ENCODE measurements around the gene C19orf33. TPM values are rescaled to one million over a fixed set of nuclear protein-coding genes. Genes with fewer than 3 reads are reported as not detected.
A peak's percentile ranks its signal among the peaks of the same experiment; 100 is the strongest.

C19orf33 gene
- total RNA-seq, 1 experiment from 2014 or later = 51.9 TPM

DNA sequence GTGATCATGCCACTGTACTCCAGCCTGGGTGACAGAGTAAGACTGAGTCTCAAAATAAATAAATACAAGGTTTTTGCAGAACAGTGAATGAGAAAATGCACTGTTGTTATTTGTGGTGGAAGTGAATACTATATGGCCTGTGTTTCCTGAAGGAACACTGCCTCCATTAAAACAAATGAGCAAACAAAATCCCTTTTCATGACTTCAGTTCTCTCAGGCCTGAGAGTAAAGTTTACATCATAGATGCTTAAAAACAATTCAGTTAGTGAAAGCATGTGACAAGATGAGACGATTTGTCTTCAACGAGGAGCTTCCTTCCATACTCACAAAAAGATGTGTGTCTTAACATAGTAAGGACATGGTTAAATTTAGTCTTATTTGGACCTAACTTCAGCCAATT, 25.3 kb upstream of the C19orf33 start:
- DNase-seq (ENCODE audit: low read depth) = no peak

DNA sequence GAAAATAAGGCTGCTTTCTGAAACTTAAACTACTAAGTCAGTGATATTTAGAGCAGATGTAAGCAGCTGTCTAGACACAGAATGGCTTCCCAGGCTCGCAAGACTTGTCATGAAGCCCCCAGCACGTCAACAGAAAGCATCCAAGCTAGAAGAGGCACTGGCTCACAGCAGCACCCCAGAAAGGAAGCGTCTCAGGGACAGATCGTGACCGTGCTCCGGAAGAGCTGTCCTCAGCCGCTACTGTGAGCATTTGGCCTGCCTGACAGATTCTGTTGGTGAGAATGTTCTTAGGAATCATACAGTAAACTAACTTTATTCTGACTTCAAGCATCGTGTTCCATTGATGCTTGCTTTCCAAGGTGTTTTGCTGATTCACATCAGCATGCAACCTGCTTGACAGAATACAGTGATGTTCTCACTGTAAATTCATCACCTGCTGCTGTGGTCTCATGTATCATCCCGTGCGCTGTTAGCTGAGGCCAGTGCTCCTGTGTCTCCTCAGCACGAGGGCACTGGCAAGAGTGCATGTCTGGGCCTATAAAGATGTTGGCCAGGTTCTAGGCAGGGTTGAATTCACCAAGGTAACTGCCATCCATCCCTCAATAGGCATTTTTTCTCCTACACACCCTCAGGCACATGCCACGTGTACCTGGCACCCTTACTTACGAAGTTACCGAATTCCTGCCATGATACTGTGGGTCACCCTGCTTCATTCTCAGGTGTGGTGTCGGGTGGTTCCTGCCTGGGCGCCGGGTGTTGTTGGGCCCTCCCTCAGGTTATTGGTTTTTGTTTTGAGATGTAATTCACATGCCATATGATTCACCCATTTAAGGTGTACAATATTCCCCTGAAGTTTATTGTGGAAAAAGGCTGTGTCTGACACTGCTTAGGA, 23.8 kb upstream of the C19orf33 start:
- DNase-seq (ENCODE audit: low read depth) = no peak

DNA sequence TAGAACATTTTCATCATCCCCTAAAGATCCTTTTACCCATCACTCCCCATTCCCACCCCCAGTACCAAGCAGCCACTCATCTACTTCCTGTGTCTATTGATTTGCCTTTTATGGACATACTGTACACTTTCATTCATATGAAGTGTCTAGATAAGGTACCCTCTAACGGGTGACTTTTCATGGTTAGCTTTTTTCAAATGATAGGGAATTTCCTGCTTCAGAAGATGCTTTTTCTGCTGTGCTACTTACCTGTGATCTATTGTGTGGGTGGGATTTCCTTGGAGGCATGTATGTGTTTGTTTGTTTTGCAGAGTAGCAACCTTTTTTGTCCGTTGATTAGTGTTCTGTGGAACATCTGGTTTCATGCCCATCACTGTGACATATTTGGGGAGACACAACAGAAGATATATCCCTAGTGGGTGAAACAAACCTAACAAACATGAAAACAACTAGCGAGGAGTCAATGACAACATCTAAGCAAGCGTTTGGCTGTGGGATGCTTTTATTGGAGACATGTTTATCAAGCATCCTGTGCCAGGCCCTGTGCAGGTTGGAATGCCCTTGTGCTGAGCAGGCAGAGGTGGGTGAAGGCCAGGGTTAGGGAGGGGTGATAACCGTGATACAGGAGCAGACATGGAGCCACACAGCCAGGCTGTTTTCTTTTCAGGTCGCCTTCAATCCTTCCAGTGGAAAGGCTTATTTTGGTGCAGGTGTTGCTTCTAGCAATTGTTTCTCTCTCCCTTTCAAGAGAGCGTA, 22.1 kb upstream of the C19orf33 start:
- DNase-seq (ENCODE audit: low read depth) = no peak

DNA sequence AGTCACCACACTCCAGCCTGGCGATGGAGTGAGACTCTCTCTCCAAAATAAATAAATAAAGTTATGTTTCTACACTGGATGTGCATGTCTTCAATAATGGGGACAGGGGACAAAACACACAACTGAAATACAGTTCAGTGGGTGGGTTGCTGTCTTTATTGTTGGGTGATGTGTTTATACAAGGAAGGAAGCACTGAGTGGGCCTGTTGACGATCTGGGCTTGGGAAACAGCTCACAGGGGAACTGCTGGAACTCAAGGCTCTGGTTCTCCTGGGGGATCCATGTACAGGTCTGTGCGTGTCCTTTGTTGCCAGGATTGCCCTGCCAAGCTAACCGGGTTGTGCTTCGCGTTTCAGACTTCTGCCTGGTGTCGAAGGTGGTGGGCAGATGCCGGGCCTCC, 20.8 kb upstream of the C19orf33 start:
- DNase-seq (ENCODE audit: low read depth) = no peak

DNA sequence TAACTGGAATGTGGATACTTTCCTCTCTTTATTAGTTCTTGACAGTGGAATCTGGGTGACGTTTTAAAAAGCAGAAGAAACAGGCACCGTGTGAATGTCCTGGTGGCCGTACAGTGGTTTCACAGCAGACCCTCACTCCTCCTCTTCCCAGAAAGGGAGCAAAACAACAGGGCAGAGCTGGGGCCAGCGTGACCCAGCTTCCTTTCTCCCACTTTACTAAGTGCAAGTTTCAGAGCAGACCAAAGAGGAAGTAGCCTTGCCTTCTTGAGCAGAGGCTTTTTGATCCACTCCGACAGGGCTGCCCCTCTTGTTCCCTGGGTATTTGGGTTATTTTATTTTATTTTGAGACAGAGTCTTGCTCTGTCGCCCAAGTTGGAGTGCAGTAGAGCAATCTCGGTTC, 19.6 kb upstream of the C19orf33 start:
- DNase-seq (ENCODE audit: low read depth) = no peak

DNA sequence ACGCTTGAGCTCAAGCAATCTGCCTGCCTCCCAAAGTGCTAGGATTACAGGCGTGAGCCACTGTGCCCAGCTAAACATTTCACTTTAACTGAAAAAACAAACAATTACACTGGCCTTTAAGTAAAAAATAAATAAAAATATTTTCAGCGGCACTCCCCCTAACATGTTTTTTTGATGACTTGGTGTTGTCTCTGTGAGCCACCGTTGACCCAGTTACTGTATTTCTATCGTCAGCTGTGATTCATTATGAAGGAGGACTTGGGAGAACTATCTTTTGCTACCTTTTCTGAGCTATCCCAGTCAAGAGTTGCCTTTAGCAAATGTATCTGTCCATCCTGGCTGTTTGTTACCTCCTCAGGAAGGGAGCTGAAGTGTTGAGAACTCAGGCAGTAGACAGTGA, 18.5 kb upstream of the C19orf33 start:
- DNase-seq (ENCODE audit: low read depth) = no peak

DNA sequence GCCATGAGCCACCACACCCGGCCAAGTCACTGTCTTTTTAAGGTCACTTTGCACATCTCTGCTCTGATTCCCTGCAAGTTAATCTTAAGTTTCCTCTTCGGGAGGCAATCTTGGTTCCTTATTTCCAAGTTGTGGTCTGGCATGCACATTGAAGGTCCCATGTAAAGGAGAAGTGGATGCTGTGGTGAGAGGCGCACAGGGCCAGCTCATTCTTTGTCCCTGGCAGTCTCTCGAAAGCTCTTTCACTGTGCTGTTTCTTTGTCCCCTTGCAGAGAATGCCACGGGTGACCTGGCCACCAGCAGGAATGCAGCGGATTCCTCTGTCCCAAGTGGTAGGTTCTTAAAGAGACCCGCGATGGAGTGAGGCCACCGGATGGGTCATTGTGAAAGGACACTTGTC, 16.4 kb upstream of the C19orf33 start:
- DNase-seq (ENCODE audit: low read depth) = no peak

DNA sequence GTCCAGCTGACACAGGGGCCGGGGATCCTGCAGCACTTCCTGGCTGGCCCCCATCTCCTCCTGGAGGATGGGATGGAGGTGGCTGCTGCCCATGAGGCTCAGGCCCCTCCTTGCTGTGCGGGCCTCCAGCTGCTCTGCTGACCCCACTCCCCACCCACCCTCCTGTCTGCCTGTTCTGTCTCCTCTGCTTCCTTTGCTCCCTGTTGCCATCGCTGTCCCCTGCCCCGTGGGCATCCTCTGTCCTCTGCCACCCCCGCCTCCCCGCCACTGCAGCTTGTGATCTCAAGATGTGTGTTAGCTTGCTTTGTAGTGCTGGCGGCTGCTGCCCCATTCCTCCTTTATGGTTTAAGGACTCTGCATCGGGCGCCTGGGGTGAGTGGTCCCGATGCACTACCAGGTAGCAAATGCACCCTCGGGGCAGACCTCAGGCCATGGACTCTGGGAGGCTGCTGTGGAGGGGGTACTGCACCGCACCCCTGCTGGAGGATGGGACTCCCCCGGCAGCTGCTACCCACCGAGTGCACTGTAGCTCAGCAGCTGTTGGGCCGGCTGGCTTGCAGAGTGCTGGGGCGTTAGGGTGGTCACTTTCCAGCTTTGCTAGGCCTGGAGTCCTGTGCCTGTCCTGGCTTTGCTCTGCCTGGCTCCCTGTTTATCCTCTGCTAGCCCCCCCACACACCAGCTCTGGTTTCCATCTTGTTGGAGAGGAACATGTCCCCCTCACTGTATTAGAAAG, 15.8 kb upstream of the C19orf33 start:
- no peak for DNase-seq (ENCODE audit: low read depth)

DNA sequence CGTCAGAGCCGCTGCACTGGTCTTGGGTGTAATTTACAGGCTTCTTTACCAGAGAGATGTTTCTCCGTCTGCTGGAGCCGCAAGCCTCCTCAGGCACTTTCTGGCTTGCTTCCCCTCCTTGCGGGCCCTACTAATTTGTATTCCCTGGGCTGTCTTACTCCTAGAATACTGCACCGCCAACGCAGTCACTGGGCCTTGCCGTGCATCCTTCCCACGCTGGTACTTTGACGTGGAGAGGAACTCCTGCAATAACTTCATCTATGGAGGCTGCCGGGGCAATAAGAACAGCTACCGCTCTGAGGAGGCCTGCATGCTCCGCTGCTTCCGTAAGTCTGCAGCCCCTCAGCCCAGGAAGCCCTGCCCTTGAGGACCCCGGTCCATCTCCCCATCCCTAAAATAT, 14.1 kb upstream of the C19orf33 start:
- no peak for DNase-seq (ENCODE audit: low read depth)

DNA sequence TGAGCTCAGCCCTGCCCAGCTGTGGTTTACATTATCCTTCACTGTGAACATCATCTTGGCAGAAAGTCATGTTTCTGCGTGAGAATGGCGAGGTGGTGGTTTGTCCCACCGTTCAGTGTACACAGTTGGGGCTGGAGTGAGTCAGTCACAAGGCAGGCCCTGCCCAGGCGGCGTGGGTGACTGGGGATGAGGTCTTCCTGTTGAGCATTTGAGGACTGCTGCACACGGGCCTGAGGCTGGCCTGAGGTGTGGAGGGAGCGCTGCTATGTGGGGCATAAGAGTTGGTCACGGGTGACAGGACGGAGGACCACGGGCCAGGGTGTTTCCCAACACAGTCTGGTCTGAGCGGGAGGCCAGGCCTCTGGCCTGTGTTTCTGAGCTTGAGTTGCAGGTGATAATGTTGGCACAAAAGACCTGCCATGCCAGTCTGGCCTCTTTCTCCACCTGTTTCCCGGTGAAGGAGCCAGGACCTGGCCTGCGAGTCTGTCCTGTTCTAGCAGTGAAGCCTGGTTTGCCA, 13.4 kb upstream of the C19orf33 start:
- DNase-seq (ENCODE audit: low read depth) = peak; percentile 89

DNA sequence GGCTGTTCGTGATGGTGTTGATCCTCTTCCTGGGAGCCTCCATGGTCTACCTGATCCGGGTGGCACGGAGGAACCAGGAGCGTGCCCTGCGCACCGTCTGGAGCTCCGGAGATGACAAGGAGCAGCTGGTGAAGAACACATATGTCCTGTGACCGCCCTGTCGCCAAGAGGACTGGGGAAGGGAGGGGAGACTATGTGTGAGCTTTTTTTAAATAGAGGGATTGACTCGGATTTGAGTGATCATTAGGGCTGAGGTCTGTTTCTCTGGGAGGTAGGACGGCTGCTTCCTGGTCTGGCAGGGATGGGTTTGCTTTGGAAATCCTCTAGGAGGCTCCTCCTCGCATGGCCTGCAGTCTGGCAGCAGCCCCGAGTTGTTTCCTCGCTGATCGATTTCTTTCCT, 12.2 kb upstream of the C19orf33 start:
- no peak for DNase-seq (ENCODE audit: low read depth)

DNA sequence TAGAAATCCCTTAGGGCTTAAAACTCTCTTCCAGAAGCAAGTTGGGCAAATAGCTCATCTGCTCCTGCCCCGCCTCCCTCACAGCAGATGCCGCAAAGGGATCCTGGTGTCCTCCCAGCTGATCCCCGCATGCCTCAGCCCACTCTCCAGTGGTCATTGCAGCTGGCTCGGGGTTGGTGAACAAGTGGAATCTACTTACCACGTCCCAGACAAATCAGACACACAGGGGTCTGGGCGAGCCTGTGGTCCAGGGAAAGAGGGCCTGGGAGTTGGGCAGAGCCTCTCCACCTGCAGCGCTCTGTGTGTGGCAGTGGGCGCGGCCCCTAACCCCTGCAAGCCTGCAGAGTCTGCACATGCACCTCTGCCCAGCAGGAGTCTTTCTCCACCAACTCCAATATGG, 10.8 kb upstream of the C19orf33 start:
- DNase-seq (ENCODE audit: low read depth) = no peak

DNA sequence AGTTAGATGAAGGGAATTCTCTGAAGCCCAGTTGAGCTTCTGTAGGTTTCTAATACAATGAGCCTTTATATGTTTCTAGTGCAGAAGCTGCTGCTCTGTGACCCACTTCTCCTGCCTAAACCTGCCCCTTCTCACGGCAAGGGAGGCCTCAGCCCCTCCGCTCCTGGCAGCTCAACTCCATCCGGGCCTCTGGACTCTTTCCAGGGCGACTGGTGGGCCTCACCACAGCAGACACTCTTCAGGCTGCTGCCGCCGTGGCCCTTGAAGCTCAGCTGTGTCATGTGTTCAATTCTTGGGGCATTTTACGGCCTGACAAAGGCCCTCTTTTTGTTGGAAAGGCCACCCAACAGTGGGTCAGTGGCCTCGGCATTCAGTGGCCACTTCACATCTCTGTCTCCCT, 10.0 kb upstream of the C19orf33 start:
- DNase-seq (ENCODE audit: low read depth) = no peak

DNA sequence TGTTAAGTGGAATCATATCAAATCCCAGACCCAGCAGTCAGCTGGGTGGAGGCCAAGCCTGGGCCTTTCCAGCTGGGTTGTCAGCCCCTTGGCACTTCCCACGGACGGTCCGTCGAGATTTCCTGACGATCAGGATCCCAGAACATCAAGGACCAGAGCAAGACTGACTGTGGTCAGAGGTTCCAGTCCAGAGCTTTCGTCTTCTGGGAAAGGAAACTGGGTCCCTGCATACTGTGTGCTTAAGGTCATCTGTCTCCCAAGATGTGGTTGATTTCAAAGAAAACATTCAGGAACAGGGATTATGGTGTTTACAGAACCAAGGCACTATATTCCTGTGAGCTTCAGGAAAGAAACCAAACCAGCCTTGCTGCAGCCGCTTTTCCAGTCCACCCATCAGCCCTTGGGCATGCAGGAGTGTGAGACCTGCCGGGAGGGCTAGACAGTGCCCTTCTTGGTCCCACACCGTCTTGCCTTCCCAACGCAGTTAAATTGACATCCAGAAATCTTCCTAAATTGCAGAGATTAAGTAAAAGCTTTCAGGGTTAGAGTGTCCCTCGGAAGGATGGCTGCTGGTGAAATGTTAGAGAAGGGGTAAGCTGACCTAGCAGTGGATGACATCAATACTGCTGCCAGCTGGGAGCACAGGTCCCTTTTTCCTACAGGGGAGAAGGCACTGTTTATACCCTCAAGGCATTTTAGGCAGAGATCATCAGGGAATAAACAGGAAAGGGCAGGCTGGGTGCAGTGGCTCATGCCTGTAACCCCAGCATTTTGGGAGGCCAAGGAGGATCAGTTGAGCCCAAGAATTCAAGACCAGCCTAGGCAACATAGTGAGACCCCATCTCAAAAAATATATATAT, 5.0 kb upstream of the C19orf33 start:
- no peak for DNase-seq (ENCODE audit: low read depth)

DNA sequence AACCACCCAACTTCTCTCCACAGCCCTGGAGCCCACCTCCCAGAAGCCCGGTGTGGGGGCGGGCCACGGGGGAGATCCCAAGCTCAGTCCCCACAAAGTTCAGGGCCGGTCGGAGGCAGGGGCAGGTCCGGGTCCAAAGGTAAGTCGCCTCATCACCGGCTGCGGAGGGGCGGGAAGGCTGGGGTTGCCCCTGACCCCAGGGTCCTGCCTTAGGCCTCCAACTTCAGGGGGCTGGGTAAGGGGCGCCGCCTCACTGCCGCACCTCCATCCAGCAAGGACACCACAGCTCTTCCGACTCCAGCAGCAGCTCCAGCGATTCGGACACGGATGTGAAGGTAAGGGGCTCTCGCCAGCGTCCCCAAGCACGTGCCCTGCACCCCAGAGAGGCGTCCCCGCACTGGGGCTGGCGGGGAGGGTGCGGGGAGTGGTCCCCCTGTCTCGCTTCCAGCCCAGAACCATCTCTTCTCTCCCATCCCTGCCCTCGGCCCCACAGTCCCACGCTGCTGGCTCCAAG, 358 bp downstream of the C19orf33 start:
- no peak for DNase-seq (ENCODE audit: low read depth)

DNA sequence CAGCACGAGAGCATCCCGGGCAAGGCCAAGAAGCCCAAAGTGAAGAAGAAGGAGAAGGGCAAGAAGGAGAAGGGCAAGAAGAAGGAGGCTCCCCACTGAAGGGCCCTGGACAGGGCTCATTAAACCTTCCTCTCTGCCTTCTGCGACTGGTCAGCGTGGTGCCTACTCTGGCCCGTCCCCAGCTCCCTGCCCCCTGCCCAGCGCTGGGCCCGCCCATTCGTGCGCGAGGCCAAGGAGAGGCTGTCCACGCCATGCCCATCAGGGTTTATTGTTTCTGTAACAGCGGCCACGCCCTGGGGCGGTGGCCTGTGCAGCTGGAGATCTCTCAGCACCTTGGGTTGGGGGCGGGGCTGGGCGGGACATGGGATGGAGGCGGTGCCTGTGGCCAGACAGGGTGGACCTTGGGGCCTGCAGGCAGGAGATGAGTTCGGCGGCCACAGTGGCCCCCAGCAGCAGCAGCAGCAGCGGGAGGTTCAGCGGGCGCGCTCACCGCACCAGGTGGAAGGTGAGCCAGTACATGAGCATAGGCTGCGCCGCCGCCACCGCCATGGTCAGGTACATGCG, 897 bp downstream of the C19orf33 start:
- DNase-seq (ENCODE audit: low read depth) = no peak

DNA sequence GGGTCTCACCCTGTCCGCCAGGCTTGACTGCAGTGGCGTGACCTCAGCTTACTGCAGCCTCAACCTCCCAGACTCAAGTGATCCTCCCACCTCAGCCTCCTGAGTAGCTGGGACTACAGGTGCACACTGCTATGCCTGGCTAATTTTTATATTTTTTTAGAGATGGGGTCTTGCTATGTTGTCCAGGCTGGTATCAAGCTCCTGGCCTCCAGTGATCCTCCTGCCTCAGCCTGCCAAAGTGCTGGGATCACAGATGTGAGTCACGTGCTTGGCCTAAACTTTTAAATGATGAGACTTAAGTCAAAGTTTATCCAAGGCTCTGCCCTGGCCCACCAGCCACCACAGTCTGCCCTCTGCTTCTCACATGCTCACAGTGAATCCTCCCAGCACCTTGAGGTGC, 2.2 kb downstream of the C19orf33 start:
- no peak for DNase-seq (ENCODE audit: low read depth)

DNA sequence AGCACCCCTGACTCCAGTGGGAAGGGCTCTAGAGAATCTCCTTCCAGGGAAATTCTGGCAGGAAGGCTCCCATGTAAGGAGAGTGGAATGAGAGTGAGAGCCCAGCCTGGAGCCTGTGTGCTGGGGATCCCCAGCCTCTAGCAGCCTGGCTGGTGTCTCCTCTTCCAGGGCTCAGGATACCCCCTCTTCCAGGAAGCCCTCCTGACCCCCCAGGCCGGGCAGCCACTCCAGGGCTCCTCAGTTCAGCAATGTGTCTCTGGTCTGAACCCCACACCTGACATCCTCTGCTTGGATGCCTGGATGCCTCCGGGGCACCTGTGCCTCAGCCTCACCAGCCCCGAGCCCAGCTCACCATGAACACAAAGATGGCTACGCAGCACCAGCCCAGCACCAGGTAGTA, 3.0 kb downstream of the C19orf33 start:
- no peak for DNase-seq (ENCODE audit: low read depth)

DNA sequence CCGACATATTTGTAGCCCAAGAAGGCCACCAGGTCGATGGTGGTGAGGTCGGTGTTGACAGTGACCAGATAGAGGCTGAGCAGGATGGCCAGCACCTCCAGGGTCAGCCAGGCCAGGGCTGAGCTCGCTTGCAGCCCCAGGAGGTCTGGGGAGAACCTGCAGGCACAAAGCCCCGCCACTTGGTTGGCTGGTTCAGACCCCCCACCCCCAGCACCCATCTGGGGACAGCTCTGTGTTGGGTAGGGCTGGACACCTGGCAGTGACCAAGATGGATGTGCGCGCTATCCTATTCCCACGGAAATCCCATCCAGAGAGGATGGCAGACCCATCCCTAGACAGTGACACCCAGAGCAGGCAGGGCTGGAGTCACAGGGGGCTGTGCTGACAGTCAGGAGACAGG, 3.5 kb downstream of the C19orf33 start:
- DNase-seq (ENCODE audit: low read depth) = no peak

DNA sequence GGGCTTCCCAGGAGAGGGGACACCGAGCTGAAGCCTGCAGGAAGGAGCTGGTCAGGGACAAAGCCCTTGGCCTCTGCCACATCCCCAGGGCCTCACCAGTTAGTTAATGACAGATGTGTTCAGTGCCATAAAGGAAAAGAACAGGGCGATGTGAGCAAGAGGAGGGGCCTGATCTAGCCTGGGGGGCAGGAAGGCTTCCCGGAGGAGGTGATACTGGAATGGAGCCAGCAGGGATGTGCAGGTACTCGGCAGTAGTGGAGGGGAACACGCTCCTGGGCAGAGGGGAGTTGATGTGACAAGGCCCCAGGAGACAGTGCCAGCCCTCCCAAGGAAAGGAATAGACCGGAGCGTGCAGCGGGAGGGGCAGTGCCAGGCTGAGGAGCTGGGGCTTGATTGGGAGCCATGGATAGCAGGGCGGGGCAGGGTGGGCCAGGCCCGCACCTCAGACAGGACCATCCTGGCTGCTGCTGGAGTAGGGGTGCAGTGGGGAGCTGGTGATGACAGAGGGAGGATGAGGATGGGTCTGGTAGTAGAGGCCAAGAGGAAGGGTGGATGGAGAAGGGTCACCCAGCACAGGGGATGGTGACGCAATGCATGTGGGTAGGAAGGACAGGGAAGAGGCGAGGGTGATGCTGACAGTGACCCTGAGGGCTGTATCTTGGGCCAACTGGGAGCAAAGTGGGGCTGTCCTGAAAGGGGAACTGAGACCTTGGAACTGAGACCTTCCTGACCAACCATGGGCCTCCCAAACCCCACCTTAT, 4.1 kb downstream of the C19orf33 start:
- no peak for DNase-seq (ENCODE audit: low read depth)
